K562 (cell line): ENCODE measurements around the gene INHBC. TPM values are rescaled to one million over a fixed set of nuclear protein-coding genes. Genes with fewer than 3 reads are reported as not detected.

ENCODE experiments used
- CHD1 ChIP-seq: fragments of 200-600 bp; sonication (generic); IDR thresholded peaks from one replicate; pipeline ENCODE4 v1.6.1; 2012; ENCODE audit warnings: mild to moderate bottlenecking, moderate library complexity, low read length, inconsistent platforms
- CREB3 ChIP-seq: fragments of 450-650 bp; conservative IDR thresholded peaks from 2 replicates; pipeline ENCODE4 v1.6.1; 2016; ENCODE audit warnings: missing genetic modification characterization, low read depth, mild to moderate bottlenecking, missing compliant biosample characterization, moderate library complexity
- EGR1 ChIP-seq: fragments of 450-650 bp; conservative IDR thresholded peaks from 2 replicates; pipeline ENCODE4 v1.6.1; 2017; ENCODE audit warnings: mild to moderate bottlenecking
- GATAD2A ChIP-seq: fragments of 450-650 bp; IDR thresholded peaks from 2 replicates; pipeline ENCODE4 v1.6.1; 2017
- GTF2F1 ChIP-seq: IDR thresholded peaks from 2 replicates; pipeline ENCODE4 v1.6.1; 2011; ENCODE audit warnings: low read depth, low read length, improper control_type of control experiment
- HNRNPUL1 ChIP-seq: fragments of 200-400 bp; formaldehyde crosslinking; IDR thresholded peaks from 2 replicates; pipeline ENCODE4 v1.6.1; 2017; ENCODE audit warnings: low read length
- IRF2 ChIP-seq: sonication (generic); formaldehyde crosslinking; IDR thresholded peaks from 2 replicates; pipeline ENCODE4 v1.8.1; 2022; ENCODE audit warnings: mild to moderate bottlenecking, missing genetic modification reagents
- KAT7 ChIP-seq: sonication (generic); formaldehyde crosslinking; IDR thresholded peaks from 2 replicates; pipeline ENCODE4 v1.8.0; 2022; ENCODE audit warnings: missing genetic modification reagents, mild to moderate bottlenecking, borderline replicate concordance
- MCM2 ChIP-seq: fragments of 450-650 bp; IDR thresholded peaks from 2 replicates; pipeline ENCODE4 v1.6.1; 2017; ENCODE audit warnings: low read depth, mild to moderate bottlenecking
- NCOR1 ChIP-seq: fragments of 450-650 bp; IDR thresholded peaks from 2 replicates; pipeline ENCODE4 v1.6.1; 2016; ENCODE audit warnings: mild to moderate bottlenecking, moderate library complexity
- NFIX ChIP-seq: fragments of 250-450 bp; sonication (Bioruptor Pico); IDR thresholded peaks from 2 replicates; pipeline ENCODE4 v1.4.0; 2020; ENCODE audit warnings: low read depth, mild to moderate bottlenecking, moderate library complexity
- NFXL1 ChIP-seq: fragments of 450-650 bp; formaldehyde crosslinking; IDR thresholded peaks from 2 replicates; pipeline ENCODE4 v1.4.0; 2021; ENCODE audit warnings: mild to moderate bottlenecking
- SMARCB1 ChIP-seq: IDR thresholded peaks from 2 replicates; pipeline ENCODE4 v1.6.1; 2011; ENCODE audit warnings: improper control_type of control experiment, low read depth; ENCODE audit not compliant: insufficient read length
- SP1 ChIP-seq: sonication (generic); formaldehyde crosslinking; IDR thresholded peaks from 2 replicates; pipeline ENCODE4 v1.8.1; 2022; ENCODE audit warnings: mild to moderate bottlenecking, missing genetic modification reagents
- UBTF ChIP-seq, 2 experiments: IDR thresholded peaks; 2 replicates each; pipeline ENCODE4 v1.6.1; 2012; ENCODE audit warnings: improper control_type of control experiment in 2 of 2, low read depth in 2 of 2, low read length in 2 of 2, borderline replicate concordance in 1 of 2
- ZNF311 ChIP-seq: fragments of 250-450 bp; sonication (Bioruptor Pico); IDR thresholded peaks from 2 replicates; pipeline ENCODE4 v1.4.0; 2020; ENCODE audit warnings: mild to moderate bottlenecking, moderate library complexity
- ZNF398 ChIP-seq: fragments of 250-450 bp; sonication (Bioruptor Pico); IDR thresholded peaks from 2 replicates; pipeline ENCODE4 v1.8.0; 2021; ENCODE audit warnings: moderate library complexity, mild to moderate bottlenecking, inconsistent platforms
- ZNF707 ChIP-seq: fragments of 250-450 bp; sonication (Bioruptor Pico); conservative IDR thresholded peaks from 2 replicates; pipeline ENCODE4 v1.8.0; 2022; ENCODE audit warnings: inconsistent platforms, mild to moderate bottlenecking, moderate library complexity
- ZNF778 ChIP-seq: fragments of 450-650 bp; formaldehyde crosslinking; IDR thresholded peaks from 2 replicates; pipeline ENCODE4 v1.4.0; 2020; ENCODE audit warnings: mild to moderate bottlenecking, moderate library complexity
- polyA plus RNA-seq, 8 experiments: library from polyadenylated mRNA; depleted of rRNA in 4 of 8; stranded (reverse) in 5 of 8; unstranded in 3 of 8; fragments of >200 nt; fragmentation: Nextera tagmentation in 2 of 8; fragmentation: Illumina TruSeq in 1 of 8; extraction: Ambion mirVana in 2 of 8; extraction: Trizol in 1 of 8; gene quantifications; 2 replicates each; pipeline versions ENCODE4 v1.2.1 to v1.2.3, GENCODE V29; 2011 to 2014; ENCODE audit warnings: inconsistent platforms in 1 of 8, missing spikeins in 1 of 8
- total RNA-seq, 7 experiments: library from RNA; depleted of rRNA in 6 of 7; stranded (reverse); fragments of >200 nt in 6 of 7; fragmentation: Illumina TruSeq in 2 of 7; extraction: Trizol in 2 of 7; gene quantifications; 2 replicates each; pipeline versions ENCODE4 v1.2.1 to v1.2.3, GENCODE V29; 2011 to 2021; ENCODE audit warnings: low replicate concordance in 1 of 7
- TF ChIP-seq, protein P1 (sequence below): fragments of 250-450 bp; sonication (Bioruptor Pico); IDR thresholded peaks from 2 replicates; pipeline ENCODE4 v1.4.0; 2020; ENCODE audit warnings: mild to moderate bottlenecking, moderate library complexity

INHBC gene
- total and polyA plus RNA-seq, 9 of the 15 experiments (the other 6 are each of a cell fraction or from before 2014, with no cell fraction given) = 0.07 to 0.24 (median 0.15) TPM; not detected in 4

GRCh38 chr12:57477710-57478681 is 43.4 kb downstream of the INHBC start (continued):
- no peak; the same call in 1 of the 2 replicates for TF ChIP-seq CREB3 (tag)
- no peak for TF ChIP-seq NCOR1
- TF ChIP-seq ZNF778 = no peak
- TF ChIP-seq GTF2F1 = no peak
- no peak for TF ChIP-seq NFXL1 (CRISPR knock-in tag)
- TF ChIP-seq, protein P1, sequence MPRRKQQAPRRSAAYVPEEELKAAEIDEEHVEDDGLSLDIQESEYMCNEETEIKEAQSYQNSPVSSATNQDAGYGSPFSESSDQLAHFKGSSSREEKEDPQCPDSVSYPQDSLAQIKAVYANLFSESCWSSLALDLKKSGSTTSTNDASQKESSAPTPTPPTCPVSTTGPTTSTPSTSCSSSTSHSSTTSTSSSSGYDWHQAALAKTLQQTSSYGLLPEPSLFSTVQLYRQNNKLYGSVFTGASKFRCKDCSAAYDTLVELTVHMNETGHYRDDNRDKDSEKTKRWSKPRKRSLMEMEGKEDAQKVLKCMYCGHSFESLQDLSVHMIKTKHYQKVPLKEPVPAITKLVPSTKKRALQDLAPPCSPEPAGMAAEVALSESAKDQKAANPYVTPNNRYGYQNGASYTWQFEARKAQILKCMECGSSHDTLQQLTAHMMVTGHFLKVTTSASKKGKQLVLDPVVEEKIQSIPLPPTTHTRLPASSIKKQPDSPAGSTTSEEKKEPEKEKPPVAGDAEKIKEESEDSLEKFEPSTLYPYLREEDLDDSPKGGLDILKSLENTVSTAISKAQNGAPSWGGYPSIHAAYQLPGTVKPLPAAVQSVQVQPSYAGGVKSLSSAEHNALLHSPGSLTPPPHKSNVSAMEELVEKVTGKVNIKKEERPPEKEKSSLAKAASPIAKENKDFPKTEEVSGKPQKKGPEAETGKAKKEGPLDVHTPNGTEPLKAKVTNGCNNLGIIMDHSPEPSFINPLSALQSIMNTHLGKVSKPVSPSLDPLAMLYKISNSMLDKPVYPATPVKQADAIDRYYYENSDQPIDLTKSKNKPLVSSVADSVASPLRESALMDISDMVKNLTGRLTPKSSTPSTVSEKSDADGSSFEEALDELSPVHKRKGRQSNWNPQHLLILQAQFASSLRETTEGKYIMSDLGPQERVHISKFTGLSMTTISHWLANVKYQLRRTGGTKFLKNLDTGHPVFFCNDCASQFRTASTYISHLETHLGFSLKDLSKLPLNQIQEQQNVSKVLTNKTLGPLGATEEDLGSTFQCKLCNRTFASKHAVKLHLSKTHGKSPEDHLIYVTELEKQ (CRISPR knock-in tag) = no peak
- TF ChIP-seq SMARCB1 = no peak
- TF ChIP-seq EGR1 = peak; percentile 28; the same call in 1 of the 2 replicates
- no peak for TF ChIP-seq ZNF311
- no peak for TF ChIP-seq IRF2 (CRISPR knock-in tag)
- no peak for TF ChIP-seq SP1 (CRISPR knock-in tag)
- no peak for TF ChIP-seq CHD1
- no peak for TF ChIP-seq ZNF707 (CRISPR knock-in tag)
- TF ChIP-seq KAT7 (CRISPR knock-in tag) = no peak
- TF ChIP-seq UBTF (IDR thresholded peaks at IDR 0.05; ENCODE audit: borderline replicate concordance in 1 of 2, low read depth in 2 of 2, low read length in 2 of 2) = no peak
- TF ChIP-seq HNRNPUL1 = no peak
- no peak for TF ChIP-seq NFIX (CRISPR knock-in tag)
- no peak for TF ChIP-seq ZNF398 (CRISPR knock-in tag)
- no peak for TF ChIP-seq GATAD2A
- no peak for TF ChIP-seq MCM2
